ENCODE measurements around the gene TTC38. TPM values are rescaled to one million over a fixed set of nuclear protein-coding genes. Genes with fewer than 3 reads are reported as not detected.
"Not testable (repeated sequence)": the region's sequence is repeated elsewhere in the genome, so short reads cannot be mapped to it uniquely, and the experiment has no call there.

The TTC38 gene
- total and polyA plus RNA-seq, 4 donors = 14.8 to 33.9 (median 28.6) TPM

GRCh38 chr22:46308283-46308988 lies 40.6 kb downstream of the TTC38 start:
- no peaks in the 10 kb centered on the region for H3K4me1 ChIP-seq (ENCODE audit: control insufficient read depth in 5 of 5, insufficient read depth in 5 of 5, low read length in 5 of 5)

GRCh38 chr22:46309526-46310085 lies 41.8 kb downstream of the TTC38 start:
- no peaks in the 10 kb centered on the region for H3K4me1 ChIP-seq (ENCODE audit: control insufficient read depth in 5 of 5, insufficient read depth in 5 of 5, low read length in 5 of 5)
- 96 to 99% methylated on average over 15 of the region's 15 CpGs for WGBS, 2 donors
- peaks cover 0 to 7% (median 3%) of the 10 kb centered on the region in 4 donors for H3K36me3 ChIP-seq (ENCODE audit: control insufficient read depth in 4 of 4, insufficient read depth in 4 of 4, low read length in 4 of 4)
- no peak overlapping the region for H3K27ac ChIP-seq (ENCODE audit: low read depth in 1 of 2, low read length in 1 of 2)
- no peak for TF ChIP-seq CTCF (IDR thresholded peaks at IDR 0.05; ENCODE audit: control extremely low read depth, extremely low read depth)
- DNase-seq (no peak), ATAC-seq (ENCODE audit: insufficient read depth, low FRiP score) (no peak)
- no peaks in the 10 kb centered on the region for H3K9me3 ChIP-seq (ENCODE audit: control insufficient read depth in 4 of 4, insufficient read depth in 3 of 4, low read length in 3 of 4)
- no peak overlapping the region for H3K9ac ChIP-seq (ENCODE audit: insufficient read depth in 1 of 2, low read length in 2 of 2)
- H3K27me3 ChIP-seq (ENCODE audit: control insufficient read depth in 3 of 3, insufficient read depth in 3 of 3, low read length in 2 of 3) = no peaks in the 10 kb centered on the region
- no peak overlapping the region for H3K4me3 ChIP-seq

More at GRCh38 chr22:46308283-46308988, 40.6 kb downstream of the TTC38 start:
- ATAC-seq (ENCODE audit: insufficient read depth, low FRiP score) = no peak
- no peak overlapping the region for H3K27ac ChIP-seq (ENCODE audit: low read depth in 1 of 2, low read length in 1 of 2)
- no peak for DNase-seq
- 96 to 97% methylated on average over 22 to 23 of the region's 23 CpGs for WGBS, 2 donors
- no peak overlapping the region for H3K9ac ChIP-seq (ENCODE audit: insufficient read depth in 1 of 2, low read length in 2 of 2)
- TF ChIP-seq CTCF (IDR thresholded peaks at IDR 0.05; ENCODE audit: control extremely low read depth, extremely low read depth) = no peak
- peaks cover 0 to 7% (median under 1%) of the 10 kb centered on the region in 4 donors for H3K36me3 ChIP-seq (ENCODE audit: control insufficient read depth in 4 of 4, insufficient read depth in 4 of 4, low read length in 4 of 4)
- H3K9me3 ChIP-seq (ENCODE audit: control insufficient read depth in 4 of 4, insufficient read depth in 3 of 4, low read length in 3 of 4) = no peaks in the 10 kb centered on the region
- H3K4me3 ChIP-seq = no peak overlapping the region
- H3K27me3 ChIP-seq (ENCODE audit: control insufficient read depth in 3 of 3, insufficient read depth in 3 of 3, low read length in 2 of 3) = no peaks in the 10 kb centered on the region

GRCh38 chr22:46312056-46312455 lies 44.2 kb downstream of the TTC38 start:
- Histone ChIP-seq H3K36me3 (ENCODE audit: control insufficient read depth in 4 of 4, insufficient read depth in 4 of 4, low read length in 4 of 4) (peaks cover 0 to 10% (median 3%) of the 10 kb centered on the region in 4 donors), H3K9me3 (ENCODE audit: control insufficient read depth in 4 of 4, insufficient read depth in 3 of 4, low read length in 3 of 4) (no peaks in the 10 kb centered on the region), H3K4me1 (ENCODE audit: control insufficient read depth in 5 of 5, insufficient read depth in 5 of 5, low read length in 5 of 5) (no peaks in the 10 kb centered on the region), H3K4me3 (no peak overlapping the region), H3K27me3 (ENCODE audit: control insufficient read depth in 3 of 3, insufficient read depth in 3 of 3, low read length in 2 of 3) (no peaks in the 10 kb centered on the region), H3K27ac (ENCODE audit: low read depth in 1 of 2, low read length in 1 of 2) (no peak overlapping the region), H3K9ac (ENCODE audit: insufficient read depth in 1 of 2, low read length in 2 of 2) (no peak overlapping the region)
- TF ChIP-seq CTCF (IDR thresholded peaks at IDR 0.05; ENCODE audit: control extremely low read depth, extremely low read depth) = no peak
- DNase-seq (no peak), ATAC-seq (ENCODE audit: insufficient read depth, low FRiP score) (no peak)
- WGBS, 2 donors = 96 to 98% methylated on average over 8 of the region's 8 CpGs

- H3K4me3 ChIP-seq; H3K27me3 ChIP-seq (ENCODE audit: control insufficient read depth in 3 of 3, insufficient read depth in 3 of 3, low read length in 2 of 3); H3K4me1 ChIP-seq (ENCODE audit: control insufficient read depth in 5 of 5, insufficient read depth in 5 of 5, low read length in 5 of 5); H3K9ac ChIP-seq (ENCODE audit: insufficient read depth in 1 of 2, low read length in 2 of 2); DNase-seq; H3K9me3 ChIP-seq (ENCODE audit: control insufficient read depth in 4 of 4, insufficient read depth in 3 of 4, low read length in 3 of 4); ATAC-seq (ENCODE audit: insufficient read depth, low FRiP score); H3K27ac ChIP-seq (ENCODE audit: low read depth in 1 of 2, low read length in 1 of 2); H3K36me3 ChIP-seq (ENCODE audit: control insufficient read depth in 4 of 4, insufficient read depth in 4 of 4, low read length in 4 of 4): not testable (repeated sequence)
- 95 to 99% methylated on average over 1 to 2 of the region's 2 CpGs for WGBS, 2 donors
These were observed 45.0 kb downstream of the TTC38 start for GRCh38 chr22:46312848-46313247.

Measured in lung (tissue), 12 donors.